K562 (cell line): ENCODE data around the gene CASP1.

Experiments used
- CHD1 ChIP-seq: fragments of 200-600 bp; sonication (generic); IDR thresholded peaks from one replicate; pipeline ENCODE4 v1.6.1; 2012; ENCODE audit warnings: mild to moderate bottlenecking, moderate library complexity, low read length, inconsistent platforms
- FOXK1 ChIP-seq: sonication (generic); formaldehyde crosslinking; IDR thresholded peaks from 2 replicates; pipeline ENCODE4 v1.8.0; 2022; ENCODE audit warnings: missing genetic modification reagents, mild to moderate bottlenecking, borderline replicate concordance
- MXI1 ChIP-seq: IDR thresholded peaks from 2 replicates; pipeline ENCODE4 v1.6.1; 2011; ENCODE audit warnings: low read depth, mild to moderate bottlenecking, improper control_type of control experiment, low read length
- NBN ChIP-seq: fragments of 450-650 bp; IDR thresholded peaks from 2 replicates; pipeline ENCODE4 v1.6.1; 2016; ENCODE audit warnings: low read depth, mild to moderate bottlenecking
- POLR2A ChIP-seq: fragments of 450-650 bp; conservative IDR thresholded peaks from 2 replicates; pipeline ENCODE4 v1.6.1; 2016
- PRPF4 ChIP-seq: fragments of 200-400 bp; formaldehyde crosslinking; IDR thresholded peaks from one replicate; pipeline ENCODE4 v1.6.1; 2017; ENCODE audit warnings: low read length, low read depth, mild to moderate bottlenecking; ENCODE audit not compliant: insufficient read depth, poor library complexity, severe bottlenecking
- RB1 ChIP-seq: fragments of 450-650 bp; IDR thresholded peaks from 2 replicates; pipeline ENCODE4 v1.6.1; 2017; ENCODE audit warnings: low read depth, mild to moderate bottlenecking
- STAT5B ChIP-seq: fragments of 250-450 bp; sonication (Bioruptor Pico); IDR thresholded peaks from 2 replicates; pipeline ENCODE4 v1.8.0; 2021; ENCODE audit warnings: mild to moderate bottlenecking, inconsistent platforms
- TF ChIP-seq, protein P1 (sequence below): sonication (generic); formaldehyde crosslinking; IDR thresholded peaks from 2 replicates; pipeline ENCODE4 v1.9.0; 2022; ENCODE audit warnings: mild to moderate bottlenecking, missing genetic modification reagents
- TF ChIP-seq, protein P2 (sequence below), 3 experiments: IDR thresholded peaks in 2 of 3; conservative IDR thresholded peaks in 1 of 3; 2 replicates each; pipeline ENCODE4 v1.5.1; 2011 to 2012; ENCODE audit warnings: low read length in 3 of 3, mild to moderate bottlenecking in 3 of 3, control low read depth in 2 of 3, improper control_type of control experiment in 1 of 3, inconsistent platforms in 1 of 3, low read depth in 1 of 3, mixed read lengths in 1 of 3, moderate library complexity in 1 of 3; ENCODE audit not compliant: insufficient read depth in 2 of 3
- TF ChIP-seq, protein P3 (sequence below): IDR thresholded peaks from 2 replicates; pipeline ENCODE4 v1.6.1; 2014; ENCODE audit warnings: antibody characterized with exemption
- TF ChIP-seq, protein P4 (sequence below): fragments of 450-650 bp; IDR thresholded peaks from 2 replicates; pipeline ENCODE4 v1.6.1; 2016; ENCODE audit warnings: low read depth
- TF ChIP-seq, protein P5 (sequence below): sonication (generic); formaldehyde crosslinking; IDR thresholded peaks from 2 replicates; pipeline ENCODE4 v1.8.0; 2022; ENCODE audit warnings: missing genetic modification reagents, mild to moderate bottlenecking, moderate library complexity, borderline replicate concordance

DNA sequence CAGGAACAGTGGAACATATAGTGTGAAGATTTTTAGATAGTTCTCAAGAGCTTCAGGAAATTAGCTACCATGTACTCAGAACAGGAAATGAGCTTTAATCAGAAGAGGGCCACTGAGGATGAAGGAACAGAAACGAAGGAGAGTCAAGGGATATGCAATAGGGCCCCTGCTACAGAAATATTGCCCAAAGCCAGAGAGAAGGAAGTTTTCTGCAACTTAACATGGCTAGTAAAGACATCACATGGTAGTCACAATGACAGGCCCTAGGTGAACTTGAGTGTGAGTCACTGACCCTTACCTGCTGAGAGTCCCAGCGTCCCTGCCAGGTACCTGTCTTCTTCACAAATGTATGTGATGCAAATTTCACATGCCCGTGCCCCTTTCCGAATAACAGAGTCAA is 35.4 kb upstream of the CASP1 start:
- TF ChIP-seq MXI1 (no peak), CHD1 (no peak), STAT5B (CRISPR knock-in tag) (no peak), FOXK1 (CRISPR knock-in tag) (no peak), POLR2A (no peak), RB1 (no peak), NBN (no peak), PRPF4 (no peak)
- TF ChIP-seq, protein P1, sequence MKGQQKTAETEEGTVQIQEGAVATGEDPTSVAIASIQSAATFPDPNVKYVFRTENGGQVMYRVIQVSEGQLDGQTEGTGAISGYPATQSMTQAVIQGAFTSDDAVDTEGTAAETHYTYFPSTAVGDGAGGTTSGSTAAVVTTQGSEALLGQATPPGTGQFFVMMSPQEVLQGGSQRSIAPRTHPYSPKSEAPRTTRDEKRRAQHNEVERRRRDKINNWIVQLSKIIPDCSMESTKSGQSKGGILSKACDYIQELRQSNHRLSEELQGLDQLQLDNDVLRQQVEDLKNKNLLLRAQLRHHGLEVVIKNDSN (CRISPR knock-in tag), result no peak
- TF ChIP-seq, protein P2, sequence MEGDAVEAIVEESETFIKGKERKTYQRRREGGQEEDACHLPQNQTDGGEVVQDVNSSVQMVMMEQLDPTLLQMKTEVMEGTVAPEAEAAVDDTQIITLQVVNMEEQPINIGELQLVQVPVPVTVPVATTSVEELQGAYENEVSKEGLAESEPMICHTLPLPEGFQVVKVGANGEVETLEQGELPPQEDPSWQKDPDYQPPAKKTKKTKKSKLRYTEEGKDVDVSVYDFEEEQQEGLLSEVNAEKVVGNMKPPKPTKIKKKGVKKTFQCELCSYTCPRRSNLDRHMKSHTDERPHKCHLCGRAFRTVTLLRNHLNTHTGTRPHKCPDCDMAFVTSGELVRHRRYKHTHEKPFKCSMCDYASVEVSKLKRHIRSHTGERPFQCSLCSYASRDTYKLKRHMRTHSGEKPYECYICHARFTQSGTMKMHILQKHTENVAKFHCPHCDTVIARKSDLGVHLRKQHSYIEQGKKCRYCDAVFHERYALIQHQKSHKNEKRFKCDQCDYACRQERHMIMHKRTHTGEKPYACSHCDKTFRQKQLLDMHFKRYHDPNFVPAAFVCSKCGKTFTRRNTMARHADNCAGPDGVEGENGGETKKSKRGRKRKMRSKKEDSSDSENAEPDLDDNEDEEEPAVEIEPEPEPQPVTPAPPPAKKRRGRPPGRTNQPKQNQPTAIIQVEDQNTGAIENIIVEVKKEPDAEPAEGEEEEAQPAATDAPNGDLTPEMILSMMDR (IDR thresholded peaks at IDR 0.05 in 2 of 3, conservative IDR thresholded peaks at IDR 0.05 in 1 of 3; ENCODE audit: insufficient read depth in 2 of 3, low read depth in 1 of 3, low read length in 3 of 3), result no peak
- TF ChIP-seq, protein P3, sequence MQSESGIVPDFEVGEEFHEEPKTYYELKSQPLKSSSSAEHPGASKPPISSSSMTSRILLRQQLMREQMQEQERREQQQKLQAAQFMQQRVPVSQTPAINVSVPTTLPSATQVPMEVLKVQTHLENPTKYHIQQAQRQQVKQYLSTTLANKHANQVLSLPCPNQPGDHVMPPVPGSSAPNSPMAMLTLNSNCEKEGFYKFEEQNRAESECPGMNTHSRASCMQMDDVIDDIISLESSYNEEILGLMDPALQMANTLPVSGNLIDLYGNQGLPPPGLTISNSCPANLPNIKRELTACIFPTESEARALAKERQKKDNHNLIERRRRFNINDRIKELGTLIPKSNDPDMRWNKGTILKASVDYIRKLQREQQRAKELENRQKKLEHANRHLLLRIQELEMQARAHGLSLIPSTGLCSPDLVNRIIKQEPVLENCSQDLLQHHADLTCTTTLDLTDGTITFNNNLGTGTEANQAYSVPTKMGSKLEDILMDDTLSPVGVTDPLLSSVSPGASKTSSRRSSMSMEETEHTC, result no peak
- TF ChIP-seq, protein P4, sequence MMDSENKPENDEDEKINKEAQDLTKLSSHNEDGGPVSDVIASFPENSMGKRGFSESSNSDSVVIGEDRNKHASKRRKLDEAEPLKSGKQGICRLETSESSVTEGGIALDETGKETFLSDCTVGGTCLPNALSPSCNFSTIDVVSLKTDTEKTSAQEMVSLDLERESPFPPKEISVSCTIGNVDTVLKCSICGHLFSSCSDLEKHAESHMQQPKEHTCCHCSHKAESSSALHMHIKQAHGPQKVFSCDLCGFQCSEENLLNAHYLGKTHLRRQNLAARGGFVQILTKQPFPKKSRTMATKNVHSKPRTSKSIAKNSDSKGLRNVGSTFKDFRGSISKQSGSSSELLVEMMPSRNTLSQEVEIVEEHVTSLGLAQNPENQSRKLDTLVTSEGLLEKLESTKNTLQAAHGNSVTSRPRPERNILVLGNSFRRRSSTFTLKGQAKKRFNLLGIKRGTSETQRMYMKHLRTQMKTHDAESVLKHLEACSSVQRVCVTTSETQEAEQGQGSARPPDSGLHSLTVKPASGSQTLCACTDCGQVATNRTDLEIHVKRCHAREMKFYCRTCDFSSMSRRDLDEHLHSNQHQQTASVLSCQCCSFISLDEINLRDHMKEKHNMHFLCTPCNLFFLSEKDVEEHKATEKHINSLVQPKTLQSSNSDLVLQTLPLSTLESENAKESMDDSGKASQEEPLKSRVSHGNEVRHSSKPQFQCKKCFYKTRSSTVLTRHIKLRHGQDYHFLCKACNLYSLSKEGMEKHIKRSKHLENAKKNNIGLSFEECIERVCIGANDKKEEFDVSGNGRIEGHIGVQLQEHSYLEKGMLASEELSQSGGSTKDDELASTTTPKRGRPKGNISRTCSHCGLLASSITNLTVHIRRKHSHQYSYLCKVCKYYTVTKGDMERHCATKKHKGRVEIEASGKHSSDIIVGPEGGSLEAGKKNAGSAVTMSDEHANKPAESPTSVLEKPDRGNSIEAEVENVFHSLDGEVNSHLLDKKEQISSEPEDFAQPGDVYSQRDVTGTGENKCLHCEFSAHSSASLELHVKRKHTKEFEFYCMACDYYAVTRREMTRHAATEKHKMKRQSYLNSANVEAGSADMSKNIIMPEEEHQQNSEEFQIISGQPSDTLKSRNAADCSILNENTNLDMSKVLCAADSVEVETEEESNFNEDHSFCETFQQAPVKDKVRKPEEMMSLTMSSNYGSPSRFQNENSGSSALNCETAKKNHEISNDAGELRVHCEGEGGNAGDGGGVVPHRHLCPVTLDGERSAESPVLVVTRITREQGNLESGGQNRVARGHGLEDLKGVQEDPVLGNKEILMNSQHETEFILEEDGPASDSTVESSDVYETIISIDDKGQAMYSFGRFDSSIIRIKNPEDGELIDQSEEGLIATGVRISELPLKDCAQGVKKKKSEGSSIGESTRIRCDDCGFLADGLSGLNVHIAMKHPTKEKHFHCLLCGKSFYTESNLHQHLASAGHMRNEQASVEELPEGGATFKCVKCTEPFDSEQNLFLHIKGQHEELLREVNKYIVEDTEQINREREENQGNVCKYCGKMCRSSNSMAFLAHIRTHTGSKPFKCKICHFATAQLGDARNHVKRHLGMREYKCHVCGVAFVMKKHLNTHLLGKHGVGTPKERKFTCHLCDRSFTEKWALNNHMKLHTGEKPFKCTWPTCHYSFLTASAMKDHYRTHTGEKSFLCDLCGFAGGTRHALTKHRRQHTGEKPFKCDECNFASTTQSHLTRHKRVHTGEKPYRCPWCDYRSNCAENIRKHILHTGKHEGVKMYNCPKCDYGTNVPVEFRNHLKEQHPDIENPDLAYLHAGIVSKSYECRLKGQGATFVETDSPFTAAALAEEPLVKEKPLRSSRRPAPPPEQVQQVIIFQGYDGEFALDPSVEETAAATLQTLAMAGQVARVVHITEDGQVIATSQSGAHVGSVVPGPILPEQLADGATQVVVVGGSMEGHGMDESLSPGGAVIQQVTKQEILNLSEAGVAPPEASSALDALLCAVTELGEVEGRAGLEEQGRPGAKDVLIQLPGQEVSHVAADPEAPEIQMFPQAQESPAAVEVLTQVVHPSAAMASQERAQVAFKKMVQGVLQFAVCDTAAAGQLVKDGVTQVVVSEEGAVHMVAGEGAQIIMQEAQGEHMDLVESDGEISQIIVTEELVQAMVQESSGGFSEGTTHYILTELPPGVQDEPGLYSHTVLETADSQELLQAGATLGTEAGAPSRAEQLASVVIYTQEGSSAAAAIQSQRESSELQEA, result no peak
- TF ChIP-seq, protein P5, sequence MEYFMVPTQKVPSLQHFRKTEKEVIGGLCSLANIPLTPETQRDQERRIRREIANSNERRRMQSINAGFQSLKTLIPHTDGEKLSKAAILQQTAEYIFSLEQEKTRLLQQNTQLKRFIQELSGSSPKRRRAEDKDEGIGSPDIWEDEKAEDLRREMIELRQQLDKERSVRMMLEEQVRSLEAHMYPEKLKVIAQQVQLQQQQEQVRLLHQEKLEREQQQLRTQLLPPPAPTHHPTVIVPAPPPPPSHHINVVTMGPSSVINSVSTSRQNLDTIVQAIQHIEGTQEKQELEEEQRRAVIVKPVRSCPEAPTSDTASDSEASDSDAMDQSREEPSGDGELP (CRISPR knock-in tag), result no peak
